HCT116 (cell line): Measurements from ENCODE around the gene KLHL33. TPM values are rescaled to one million over a fixed set of nuclear protein-coding genes. Genes with fewer than 3 reads are reported as not detected.

Source experiments
- ATAC-seq: fragments of 200-7000 bp; cut with Tn5 transposase; 2 replicates; pipeline ENCODE4 v1.9.1; 2020; ENCODE audit warnings: mild to moderate bottlenecking, moderate library complexity
- BruUV-seq: library from RNA; stranded (reverse); fragments of 400-500 nt; replicated peaks from 2 replicates; lab custom pipeline; 2021; lab: Mats Ljungman, UMichigan
- CTCF ChIA-PET: fragments of 300-600 bp; sonication (Branson Sonifier 250); formaldehyde crosslinking; loops from one replicate; lab custom pipeline; 2021; ENCODE audit warnings: antibody characterized with exemption; lab: Charles Lee
- POLR2A ChIA-PET: fragments of 300-600, 350-600 bp; sonication (Branson Sonifier 250); formaldehyde crosslinking; loops from one replicate; lab custom pipeline; 2021; ENCODE audit warnings: antibody characterized with exemption; lab: Charles Lee
- RAD21 ChIA-PET, 2 experiments: fragments of 300-600 bp; sonication (Branson Sonifier 250); formaldehyde crosslinking; loops; one replicate each; lab custom pipeline; 2023; ENCODE audit warnings: low total read pairs in 2 of 2; ENCODE audit not compliant: uncharacterized antibody in 2 of 2, unreplicated experiment in 2 of 2, low non-redundant PET in 1 of 2; lab: Charles Lee
- DNase-seq: peaks from one replicate; pipeline ENCODE4 v3.0.0-alpha.2; 2010; ENCODE audit warnings: low read depth, low spot score
- H2AFZ ChIP-seq: fragments of 200-600 bp; shearing (Covaris generic), sonication (generic); 2 replicates; pipeline ENCODE4 v1.6.1; 2017; ENCODE audit warnings: low read depth, mixed run types, mixed read lengths, antibody characterized with exemption, low read length; ENCODE audit not compliant: poor library complexity, severe bottlenecking
- H3K27ac ChIP-seq: 2 replicates; pipeline ENCODE4 v1.5.1; 2012; ENCODE audit warnings: low read depth, low read length
- H3K27me3 ChIP-seq: fragments of 200-600 bp; sonication (generic); 2 replicates; pipeline ENCODE4 v1.6.1; 2016; ENCODE audit warnings: mixed run types, low read length, mixed read lengths; ENCODE audit not compliant: insufficient read depth
- H3K36me3 ChIP-seq, 2 experiments: fragments of 200-500 bp in 1 of 2; fragments of 200-600 bp in 1 of 2; sonication (Bioruptor generic) in 1 of 2; sonication (generic) in 1 of 2; 2 replicates each; pipeline versions ENCODE4 v1.5.1 to v1.6.1; 2014 to 2016; ENCODE audit warnings: low read length in 2 of 2, inconsistent platforms in 1 of 2, mixed read lengths in 1 of 2, mixed run types in 1 of 2; ENCODE audit not compliant: insufficient read depth in 2 of 2, control insufficient read depth in 1 of 2
- H3K4me1 ChIP-seq, 2 experiments: fragments of 200-600 bp in 1 of 2; sonication (generic) in 1 of 2; 2 replicates each; pipeline versions ENCODE4 v1.5.1 to v1.6.1; 2012 to 2017; ENCODE audit warnings: low read length in 2 of 2, inconsistent platforms in 1 of 2, mild to moderate bottlenecking in 1 of 2, mixed read lengths in 1 of 2, mixed run types in 1 of 2, moderate library complexity in 1 of 2; ENCODE audit not compliant: insufficient read depth in 2 of 2, control insufficient read depth in 1 of 2
- H3K4me2 ChIP-seq: fragments of 200-600 bp; sonication (generic); 2 replicates; pipeline ENCODE4 v1.6.1; 2017; ENCODE audit warnings: mixed run types, low read length, mixed read lengths
- H3K4me3 ChIP-seq, 2 experiments: fragments of 200-600 bp in 1 of 2; sonication (generic) in 1 of 2; replicated peaks in 1 of 2; 2 replicates each; pipeline ENCODE4 v1.5.1; 2011 to 2016; ENCODE audit warnings: low read length in 2 of 2, control low read depth in 1 of 2, low read depth in 1 of 2, mild to moderate bottlenecking in 1 of 2, mixed read lengths in 1 of 2, mixed run types in 1 of 2
- H3K79me2 ChIP-seq: fragments of 200-600 bp; sonication (generic); 2 replicates; pipeline ENCODE4 v1.6.1; 2017; ENCODE audit warnings: mild to moderate bottlenecking, mixed run types, low read length, moderate library complexity, mixed read lengths; ENCODE audit not compliant: insufficient read depth
- H3K9ac ChIP-seq: fragments of 200-600 bp; sonication (generic); 2 replicates; pipeline ENCODE4 v1.6.1; 2016; ENCODE audit warnings: low read length, mixed read lengths
- H3K9me2 ChIP-seq: fragments of 200-600 bp; sonication (generic), shearing (Covaris generic); 2 replicates; pipeline ENCODE4 v1.6.1; 2017; ENCODE audit warnings: mixed run types, mild to moderate bottlenecking, moderate library complexity; ENCODE audit not compliant: insufficient read depth
- H3K9me3 ChIP-seq, 2 experiments: fragments of 200-500 bp in 1 of 2; fragments of 200-600 bp in 1 of 2; sonication (Bioruptor generic) in 1 of 2; sonication (generic) in 1 of 2; 2 replicates each; pipeline ENCODE4 v1.6.1; 2014 to 2017; ENCODE audit warnings: low read length in 2 of 2, mixed read lengths in 2 of 2, inconsistent platforms in 1 of 2, low read depth in 1 of 2, mild to moderate bottlenecking in 1 of 2, mixed run types in 1 of 2, moderate library complexity in 1 of 2; ENCODE audit not compliant: control insufficient read depth in 1 of 2, insufficient read depth in 1 of 2
- H4K20me1 ChIP-seq: fragments of 200-600 bp; sonication (generic), shearing (Covaris generic); 2 replicates; pipeline ENCODE4 v1.6.1; 2017; ENCODE audit warnings: mixed run types, mild to moderate bottlenecking, moderate library complexity; ENCODE audit not compliant: insufficient read depth
- CBX3 ChIP-seq: IDR thresholded peaks from 2 replicates; pipeline ENCODE4 v1.6.1; 2012; ENCODE audit warnings: low read depth
- CTCF ChIP-seq, 3 experiments: fragments of 200-600 bp in 1 of 3; sonication (generic) in 1 of 3; IDR thresholded peaks in 2 of 3; conservative IDR thresholded peaks in 1 of 3; 2 replicates each; pipeline ENCODE4 v1.5.1; 2012 to 2017; ENCODE audit warnings: low read depth in 2 of 3, low read length in 2 of 3, antibody characterized with exemption in 1 of 3, borderline replicate concordance in 1 of 3, control low read depth in 1 of 3, mild to moderate bottlenecking in 1 of 3, mixed read lengths in 1 of 3, mixed run types in 1 of 3, moderate library complexity in 1 of 3; ENCODE audit not compliant: insufficient read depth in 1 of 3
- EZH2phosphoT487 ChIP-seq: fragments of 200-600 bp; IDR thresholded peaks from 2 replicates; pipeline ENCODE4 v1.6.1; 2018; ENCODE audit warnings: antibody characterized with exemption, borderline replicate concordance
- FOSL1 ChIP-seq: IDR thresholded peaks from 2 replicates; pipeline ENCODE4 v1.6.1; 2012; ENCODE audit warnings: low read depth
- MAX ChIP-seq: IDR thresholded peaks from 2 replicates; pipeline ENCODE4 v1.6.1; 2012
- POLR2AphosphoS5 ChIP-seq: IDR thresholded peaks from 2 replicates; pipeline ENCODE4 v1.6.1; 2011; ENCODE audit warnings: mild to moderate bottlenecking, low read depth, low read length, moderate library complexity
- RAD21 ChIP-seq: IDR thresholded peaks from 2 replicates; pipeline ENCODE4 v1.6.1; 2012; ENCODE audit warnings: low read depth, mild to moderate bottlenecking
- SIN3A ChIP-seq: IDR thresholded peaks from 2 replicates; pipeline ENCODE4 v1.6.1; 2012; ENCODE audit warnings: low read depth
- SP1 ChIP-seq: IDR thresholded peaks from 2 replicates; pipeline ENCODE4 v1.6.1; 2012; ENCODE audit warnings: low read depth
- SRF ChIP-seq: IDR thresholded peaks from 2 replicates; pipeline ENCODE4 v1.6.1; 2012; ENCODE audit warnings: low read depth
- TCF7L2 ChIP-seq: IDR thresholded peaks from 2 replicates; pipeline ENCODE4 v1.7.0; 2011; ENCODE audit warnings: borderline replicate concordance, inconsistent platforms; ENCODE audit not compliant: insufficient read depth, insufficient read length; ENCODE audit errors: extremely low read depth
- YY1 ChIP-seq: IDR thresholded peaks from 2 replicates; pipeline ENCODE4 v1.6.1; 2011; ENCODE audit warnings: low read length, low read depth, moderate library complexity, mild to moderate bottlenecking; ENCODE audit not compliant: insufficient replicate concordance; ENCODE audit errors: extremely low read depth
- ZNF274 ChIP-seq: fragments of 200-500 bp; sonication (Bioruptor generic); IDR thresholded peaks from 2 replicates; pipeline ENCODE4 v1.6.1; 2014; ENCODE audit warnings: mild to moderate bottlenecking, low read depth, low read length, inconsistent platforms
- intact Hi-C: fragments of 100-400 bp; cut with micrococcal nuclease; formaldehyde crosslinking; loops from 2 replicates; pipeline ENCODE4 v1.10.0; 2022
- total RNA-seq: library from RNA; stranded (reverse); gene quantifications from one replicate; pipeline ENCODE4 v1.2.1, GENCODE V29; 2021; ENCODE audit not compliant: unreplicated experiment

KLHL33 gene
- total RNA-seq, 1 experiment from 2014 or later, result 0.05 TPM

DNA sequence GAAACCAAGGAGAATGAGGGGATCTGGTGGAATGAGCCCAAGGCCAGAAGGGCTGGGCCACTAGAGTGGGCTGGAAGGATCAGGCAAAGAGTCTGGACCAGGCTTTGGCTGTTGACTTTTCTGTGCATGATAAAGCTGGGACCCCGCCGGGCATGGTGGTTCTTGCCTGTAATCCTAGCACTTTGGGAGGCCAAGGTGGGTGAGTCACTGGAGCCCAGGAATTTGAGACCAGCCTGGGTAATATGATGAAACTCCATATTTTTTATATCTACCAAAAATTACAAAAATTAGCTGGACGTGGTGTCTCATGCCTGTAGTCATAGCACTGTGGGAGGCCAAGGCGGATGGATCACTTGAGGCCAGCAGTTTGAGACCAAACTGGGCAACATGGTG lies 393 bp upstream of the KLHL33 start:
- DNase-seq (no peak), ATAC-seq (no peak)
- Histone ChIP-seq H3K9me3 (no peaks in the 10 kb centered on the region), H3K36me3 (no peaks in the 10 kb centered on the region), H3K4me2 (no peak overlapping the region), H3K4me3 (no peak overlapping the region), H3K9me2 (no peaks in the 10 kb centered on the region), H4K20me1 (no peaks in the 10 kb centered on the region), H2AFZ (no peak overlapping the region), H3K4me1 (peaks cover 8 to 22% of the 10 kb centered on the region in 2 experiments), H3K79me2 (no peaks in the 10 kb centered on the region), H3K27me3 (no peaks in the 10 kb centered on the region), H3K9ac (no peak overlapping the region), H3K27ac (no peak overlapping the region)
- no TSS peak for BruUV-seq
- ChIA-PET RAD21 (no interaction called here), POLR2A (no interaction called here), CTCF (no interaction called here)
- intact Hi-C loops, result no loop called here
- no peak for TF ChIP-seq TCF7L2
- no peak for TF ChIP-seq EZH2phosphoT487
- no peak for TF ChIP-seq SP1
- no peak for TF ChIP-seq CTCF (IDR thresholded peaks at IDR 0.05 in 2 of 3, conservative IDR thresholded peaks at IDR 0.05 in 1 of 3; ENCODE audit: borderline replicate concordance in 1 of 3, insufficient read depth in 1 of 3, low read depth in 2 of 3, low read length in 2 of 3)

GRCh38 chr14:20434701-20435581 lies 1.0 kb downstream of the KLHL33 start:
- H4K20me1 ChIP-seq, result no peaks in the 10 kb centered on the region
- no peaks in the 10 kb centered on the region for H3K79me2 ChIP-seq
- ATAC-seq (no peak), DNase-seq (no peak)
- ChIA-PET CTCF (no interaction called here), POLR2A (interaction anchor here (1.9 kb wide), 1 partner anchor 27 kb away, joined by 4 read pairs; the partner anchor contains the start of gene PIP4P1), RAD21 (no interaction called here)
- intact Hi-C loops, result no loop called here
- no peak overlapping the region for H3K27ac ChIP-seq
- no TSS peak for BruUV-seq
- no peak overlapping the region for H3K9ac ChIP-seq
- H3K9me2 ChIP-seq, result no peaks in the 10 kb centered on the region
- no peak overlapping the region for H2AFZ ChIP-seq
- H3K4me1 ChIP-seq, result peaks cover 8 to 22% of the 10 kb centered on the region in 2 experiments
- no peak overlapping the region for H3K4me2 ChIP-seq
- H3K4me3 ChIP-seq, result no peak overlapping the region
- no peaks in the 10 kb centered on the region for H3K36me3 ChIP-seq
- H3K9me3 ChIP-seq, result no peaks in the 10 kb centered on the region
- no peaks in the 10 kb centered on the region for H3K27me3 ChIP-seq
- no peak for TF ChIP-seq YY1
- no peak for TF ChIP-seq SP1
- no peak for TF ChIP-seq POLR2AphosphoS5
- no peak for TF ChIP-seq CBX3
- no peak for TF ChIP-seq TCF7L2
- no peak for TF ChIP-seq FOSL1
- no peak for TF ChIP-seq SRF
- no peak for TF ChIP-seq RAD21
- TF ChIP-seq ZNF274, result no peak
- TF ChIP-seq MAX, result no peak
- TF ChIP-seq SIN3A, result no peak
